GM12878 (cell line): Measurements from ENCODE around the gene ZNF775. TPM values are rescaled to one million over a fixed set of nuclear protein-coding genes. Genes with fewer than 3 reads are reported as not detected.
A peak's percentile ranks its signal among the peaks of the same experiment; 100 is the strongest.

ENCODE experiments used
- ATF7 ChIP-seq: fragments of 450-650 bp; IDR thresholded peaks from 2 replicates; pipeline ENCODE4 v1.6.1; 2016; ENCODE audit warnings: low read depth, mild to moderate bottlenecking
- BACH1 ChIP-seq: fragments of 450-650 bp; IDR thresholded peaks from 2 replicates; pipeline ENCODE4 v1.6.1; 2017; ENCODE audit warnings: mild to moderate bottlenecking, borderline replicate concordance
- CHD1 ChIP-seq: IDR thresholded peaks from 2 replicates; pipeline ENCODE4 v1.6.1; 2012; ENCODE audit warnings: low read depth, low read length, improper control_type of control experiment
- DPF2 ChIP-seq: fragments of 450-650 bp; IDR thresholded peaks from 2 replicates; pipeline ENCODE4 v1.6.1; 2017; ENCODE audit warnings: mild to moderate bottlenecking
- IKZF1 ChIP-seq: fragments of 450-650 bp; conservative IDR thresholded peaks from 2 replicates; pipeline ENCODE4 v1.6.1; 2017; ENCODE audit warnings: antibody characterized with exemption, mild to moderate bottlenecking
- KLF5 ChIP-seq: fragments of 450-650 bp; IDR thresholded peaks from 2 replicates; pipeline ENCODE4 v1.6.1; 2014; ENCODE audit warnings: mild to moderate bottlenecking; ENCODE audit not compliant: partially characterized antibody
- LARP7 ChIP-seq: fragments of 450-650 bp; IDR thresholded peaks from 2 replicates; pipeline ENCODE4 v1.6.1; 2017; ENCODE audit warnings: mild to moderate bottlenecking
- MXI1 ChIP-seq: fragments of 150-350 bp; IDR thresholded peaks from 2 replicates; pipeline ENCODE4 v1.6.1; 2011; ENCODE audit warnings: low read depth, mild to moderate bottlenecking, inconsistent platforms, low read length, improper control_type of control experiment
- NFYA ChIP-seq: IDR thresholded peaks from 2 replicates; pipeline ENCODE4 v1.6.1; 2011; ENCODE audit warnings: low read depth, mild to moderate bottlenecking, low read length, improper control_type of control experiment, borderline replicate concordance
- NFYB ChIP-seq: IDR thresholded peaks from 2 replicates; pipeline ENCODE4 v1.6.1; 2011; ENCODE audit warnings: low read depth, mild to moderate bottlenecking, low read length, improper control_type of control experiment, moderate library complexity; ENCODE audit not compliant: insufficient read depth
- PML ChIP-seq: IDR thresholded peaks from 2 replicates; pipeline ENCODE4 v1.6.1; 2012; ENCODE audit warnings: low read length, inconsistent platforms
- RELA ChIP-seq: fragments of 450-650 bp; IDR thresholded peaks from 2 replicates; pipeline ENCODE4 v1.8.0; 2014; ENCODE audit warnings: borderline replicate concordance; ENCODE audit not compliant: partially characterized antibody
- STAT1 ChIP-seq: fragments of 450-650 bp; conservative IDR thresholded peaks from 2 replicates; pipeline ENCODE4 v1.6.1; 2014; ENCODE audit warnings: antibody characterized with exemption, mild to moderate bottlenecking
- TAF1 ChIP-seq: IDR thresholded peaks from 2 replicates; pipeline ENCODE4 v1.6.1; 2011; ENCODE audit warnings: mild to moderate bottlenecking, low read depth, low read length, borderline replicate concordance
- ZNF24 ChIP-seq: fragments of 450-650 bp; IDR thresholded peaks from 2 replicates; pipeline ENCODE4 v1.6.1; 2017; ENCODE audit warnings: antibody characterized with exemption, mild to moderate bottlenecking
- polyA plus RNA-seq, 11 experiments: library from polyadenylated mRNA; depleted of rRNA in 4 of 11; unstranded in 6 of 11; stranded (reverse) in 5 of 11; fragments of >200 nt; fragmentation: Nextera tagmentation in 4 of 11; fragmentation: Illumina TruSeq in 1 of 11; extraction: Ambion mirVana in 4 of 11; extraction: Trizol in 1 of 11; gene quantifications; 1 replicate in 1 of 11; 2 replicates in 10 of 11; pipeline versions ENCODE4 v1.2.1 to v1.2.3, GENCODE V29; 2011 to 2016; ENCODE audit warnings: inconsistent platforms in 2 of 11, missing spikeins in 2 of 11, low read depth in 1 of 11
- total RNA-seq, 4 experiments: library from RNA; depleted of rRNA in 3 of 4; stranded (reverse); fragments of >200 nt in 3 of 4; fragmentation: Illumina TruSeq in 1 of 4; extraction: Trizol in 1 of 4; gene quantifications; 2 replicates each; pipeline versions ENCODE4 v1.2.1 to v1.2.3, GENCODE V29; 2013 to 2021
- TF ChIP-seq, protein P1 (sequence below): fragments of 450-650 bp; conservative IDR thresholded peaks from 2 replicates; pipeline ENCODE4 v1.6.1; 2017; ENCODE audit warnings: mild to moderate bottlenecking, moderate library complexity
- TF ChIP-seq, protein P2 (sequence below): fragments of 450-650 bp; IDR thresholded peaks from 2 replicates; pipeline ENCODE4 v1.6.1; 2016; ENCODE audit warnings: mild to moderate bottlenecking
- TF ChIP-seq, protein P3 (sequence below): fragments of 150-350 bp; IDR thresholded peaks from 2 replicates; pipeline ENCODE4 v1.6.1; 2016; ENCODE audit warnings: low read depth, low read length
- TF ChIP-seq, protein P4 (sequence below): IDR thresholded peaks from 2 replicates; pipeline ENCODE4 v1.6.1; 2011; ENCODE audit warnings: low read depth, mild to moderate bottlenecking, low read length, moderate library complexity, borderline replicate concordance; ENCODE audit errors: extremely low read depth
- TF ChIP-seq, protein P5 (sequence below): IDR thresholded peaks from 2 replicates; pipeline ENCODE4 v1.6.1; 2012; ENCODE audit warnings: low read depth, low read length, improper control_type of control experiment
- TF ChIP-seq, protein P6 (sequence below): fragments of 450-650 bp; IDR thresholded peaks from 2 replicates; pipeline ENCODE4 v1.6.1; 2016; ENCODE audit warnings: mild to moderate bottlenecking

Gene ZNF775
- total and polyA plus RNA-seq, 10 of the 15 experiments (the other 5 are each of a cell fraction or from before 2014, with no cell fraction given) = 0.05 to 14.3 (median 2.1) TPM

DNA sequence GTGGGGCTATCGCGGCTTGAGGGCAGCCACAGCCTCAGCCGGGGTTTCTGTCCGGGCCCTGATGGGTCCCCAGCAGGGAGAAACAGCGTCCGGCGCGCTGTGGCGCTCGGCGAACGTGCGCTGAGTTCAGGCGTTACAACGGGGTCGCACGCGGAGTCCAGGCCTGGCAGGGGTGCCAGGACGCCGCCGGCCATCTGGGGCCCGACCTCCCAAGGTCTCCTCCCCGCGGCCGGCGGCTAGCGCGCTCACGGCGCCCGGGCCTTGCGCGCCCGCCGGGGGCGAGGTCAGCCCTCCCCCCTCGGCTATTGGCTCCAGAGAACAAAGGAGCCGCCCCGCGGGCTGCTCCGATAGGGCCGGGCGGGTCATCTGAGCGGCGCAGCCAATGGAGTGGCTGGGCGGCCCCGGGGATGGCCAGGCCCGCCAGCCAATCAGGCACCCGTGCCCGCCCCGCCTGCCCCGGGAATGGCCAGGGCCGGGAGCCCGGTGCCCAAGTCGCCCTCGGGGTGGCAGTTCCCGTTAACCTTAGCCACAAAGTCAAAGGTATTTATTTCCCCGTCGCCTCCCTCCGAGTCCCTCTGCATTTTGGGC lies at the start of gene ZNF775 (continued):
- TF ChIP-seq, protein P1, sequence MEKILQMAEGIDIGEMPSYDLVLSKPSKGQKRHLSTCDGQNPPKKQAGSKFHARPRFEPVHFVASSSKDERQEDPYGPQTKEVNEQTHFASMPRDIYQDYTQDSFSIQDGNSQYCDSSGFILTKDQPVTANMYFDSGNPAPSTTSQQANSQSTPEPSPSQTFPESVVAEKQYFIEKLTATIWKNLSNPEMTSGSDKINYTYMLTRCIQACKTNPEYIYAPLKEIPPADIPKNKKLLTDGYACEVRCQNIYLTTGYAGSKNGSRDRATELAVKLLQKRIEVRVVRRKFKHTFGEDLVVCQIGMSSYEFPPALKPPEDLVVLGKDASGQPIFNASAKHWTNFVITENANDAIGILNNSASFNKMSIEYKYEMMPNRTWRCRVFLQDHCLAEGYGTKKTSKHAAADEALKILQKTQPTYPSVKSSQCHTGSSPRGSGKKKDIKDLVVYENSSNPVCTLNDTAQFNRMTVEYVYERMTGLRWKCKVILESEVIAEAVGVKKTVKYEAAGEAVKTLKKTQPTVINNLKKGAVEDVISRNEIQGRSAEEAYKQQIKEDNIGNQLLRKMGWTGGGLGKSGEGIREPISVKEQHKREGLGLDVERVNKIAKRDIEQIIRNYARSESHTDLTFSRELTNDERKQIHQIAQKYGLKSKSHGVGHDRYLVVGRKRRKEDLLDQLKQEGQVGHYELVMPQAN = peak; percentile 76
- TF ChIP-seq RELA (peak; percentile 25), TAF1 (peak; percentile 44; the same call in 1 of the 2 replicates), STAT1 (no peak), ATF7 (no peak), DPF2 (peak; percentile 90), LARP7 (peak; percentile 87), MXI1 (no peak), KLF5 (peak; percentile 67), NFYA (peak; percentile 48; the same call in 1 of the 2 replicates), NFYB (peak; percentile 99), CHD1 (no peak), ZNF24 (peak; percentile 27; the same call in 1 of the 2 replicates), PML (peak; percentile 67; the same call in 1 of the 2 replicates), BACH1 (peak; percentile 88), IKZF1 (peak; percentile 70; the same call in 1 of the 2 replicates)
- TF ChIP-seq, protein P2, sequence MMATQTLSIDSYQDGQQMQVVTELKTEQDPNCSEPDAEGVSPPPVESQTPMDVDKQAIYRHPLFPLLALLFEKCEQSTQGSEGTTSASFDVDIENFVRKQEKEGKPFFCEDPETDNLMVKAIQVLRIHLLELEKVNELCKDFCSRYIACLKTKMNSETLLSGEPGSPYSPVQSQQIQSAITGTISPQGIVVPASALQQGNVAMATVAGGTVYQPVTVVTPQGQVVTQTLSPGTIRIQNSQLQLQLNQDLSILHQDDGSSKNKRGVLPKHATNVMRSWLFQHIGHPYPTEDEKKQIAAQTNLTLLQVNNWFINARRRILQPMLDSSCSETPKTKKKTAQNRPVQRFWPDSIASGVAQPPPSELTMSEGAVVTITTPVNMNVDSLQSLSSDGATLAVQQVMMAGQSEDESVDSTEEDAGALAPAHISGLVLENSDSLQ = peak; percentile 97
- TF ChIP-seq, protein P3, sequence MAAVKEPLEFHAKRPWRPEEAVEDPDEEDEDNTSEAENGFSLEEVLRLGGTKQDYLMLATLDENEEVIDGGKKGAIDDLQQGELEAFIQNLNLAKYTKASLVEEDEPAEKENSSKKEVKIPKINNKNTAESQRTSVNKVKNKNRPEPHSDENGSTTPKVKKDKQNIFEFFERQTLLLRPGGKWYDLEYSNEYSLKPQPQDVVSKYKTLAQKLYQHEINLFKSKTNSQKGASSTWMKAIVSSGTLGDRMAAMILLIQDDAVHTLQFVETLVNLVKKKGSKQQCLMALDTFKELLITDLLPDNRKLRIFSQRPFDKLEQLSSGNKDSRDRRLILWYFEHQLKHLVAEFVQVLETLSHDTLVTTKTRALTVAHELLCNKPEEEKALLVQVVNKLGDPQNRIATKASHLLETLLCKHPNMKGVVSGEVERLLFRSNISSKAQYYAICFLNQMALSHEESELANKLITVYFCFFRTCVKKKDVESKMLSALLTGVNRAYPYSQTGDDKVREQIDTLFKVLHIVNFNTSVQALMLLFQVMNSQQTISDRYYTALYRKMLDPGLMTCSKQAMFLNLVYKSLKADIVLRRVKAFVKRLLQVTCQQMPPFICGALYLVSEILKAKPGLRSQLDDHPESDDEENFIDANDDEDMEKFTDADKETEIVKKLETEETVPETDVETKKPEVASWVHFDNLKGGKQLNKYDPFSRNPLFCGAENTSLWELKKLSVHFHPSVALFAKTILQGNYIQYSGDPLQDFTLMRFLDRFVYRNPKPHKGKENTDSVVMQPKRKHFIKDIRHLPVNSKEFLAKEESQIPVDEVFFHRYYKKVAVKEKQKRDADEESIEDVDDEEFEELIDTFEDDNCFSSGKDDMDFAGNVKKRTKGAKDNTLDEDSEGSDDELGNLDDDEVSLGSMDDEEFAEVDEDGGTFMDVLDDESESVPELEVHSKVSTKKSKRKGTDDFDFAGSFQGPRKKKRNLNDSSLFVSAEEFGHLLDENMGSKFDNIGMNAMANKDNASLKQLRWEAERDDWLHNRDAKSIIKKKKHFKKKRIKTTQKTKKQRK = peak; percentile 65; the same call in 1 of the 2 replicates
- TF ChIP-seq, protein P4, sequence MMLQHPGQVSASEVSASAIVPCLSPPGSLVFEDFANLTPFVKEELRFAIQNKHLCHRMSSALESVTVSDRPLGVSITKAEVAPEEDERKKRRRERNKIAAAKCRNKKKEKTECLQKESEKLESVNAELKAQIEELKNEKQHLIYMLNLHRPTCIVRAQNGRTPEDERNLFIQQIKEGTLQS = 0 out of 2 replicates have a peak, but pooled peaks have one; percentile 19
- TF ChIP-seq, protein P5, sequence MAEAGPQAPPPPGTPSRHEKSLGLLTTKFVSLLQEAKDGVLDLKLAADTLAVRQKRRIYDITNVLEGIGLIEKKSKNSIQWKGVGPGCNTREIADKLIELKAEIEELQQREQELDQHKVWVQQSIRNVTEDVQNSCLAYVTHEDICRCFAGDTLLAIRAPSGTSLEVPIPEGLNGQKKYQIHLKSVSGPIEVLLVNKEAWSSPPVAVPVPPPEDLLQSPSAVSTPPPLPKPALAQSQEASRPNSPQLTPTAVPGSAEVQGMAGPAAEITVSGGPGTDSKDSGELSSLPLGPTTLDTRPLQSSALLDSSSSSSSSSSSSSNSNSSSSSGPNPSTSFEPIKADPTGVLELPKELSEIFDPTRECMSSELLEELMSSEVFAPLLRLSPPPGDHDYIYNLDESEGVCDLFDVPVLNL = no peak; the same call in 1 of the 2 replicates
- TF ChIP-seq, protein P6, sequence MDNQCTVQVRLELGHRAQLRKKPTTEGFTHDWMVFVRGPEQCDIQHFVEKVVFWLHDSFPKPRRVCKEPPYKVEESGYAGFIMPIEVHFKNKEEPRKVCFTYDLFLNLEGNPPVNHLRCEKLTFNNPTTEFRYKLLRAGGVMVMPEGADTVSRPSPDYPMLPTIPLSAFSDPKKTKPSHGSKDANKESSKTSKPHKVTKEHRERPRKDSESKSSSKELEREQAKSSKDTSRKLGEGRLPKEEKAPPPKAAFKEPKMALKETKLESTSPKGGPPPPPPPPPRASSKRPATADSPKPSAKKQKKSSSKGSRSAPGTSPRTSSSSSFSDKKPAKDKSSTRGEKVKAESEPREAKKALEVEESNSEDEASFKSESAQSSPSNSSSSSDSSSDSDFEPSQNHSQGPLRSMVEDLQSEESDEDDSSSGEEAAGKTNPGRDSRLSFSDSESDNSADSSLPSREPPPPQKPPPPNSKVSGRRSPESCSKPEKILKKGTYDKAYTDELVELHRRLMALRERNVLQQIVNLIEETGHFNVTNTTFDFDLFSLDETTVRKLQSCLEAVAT = no peak
